ENCODE data around the gene CNPY4.
A peak's percentile ranks its signal among the peaks of the same experiment; 100 is the strongest.

DNA sequence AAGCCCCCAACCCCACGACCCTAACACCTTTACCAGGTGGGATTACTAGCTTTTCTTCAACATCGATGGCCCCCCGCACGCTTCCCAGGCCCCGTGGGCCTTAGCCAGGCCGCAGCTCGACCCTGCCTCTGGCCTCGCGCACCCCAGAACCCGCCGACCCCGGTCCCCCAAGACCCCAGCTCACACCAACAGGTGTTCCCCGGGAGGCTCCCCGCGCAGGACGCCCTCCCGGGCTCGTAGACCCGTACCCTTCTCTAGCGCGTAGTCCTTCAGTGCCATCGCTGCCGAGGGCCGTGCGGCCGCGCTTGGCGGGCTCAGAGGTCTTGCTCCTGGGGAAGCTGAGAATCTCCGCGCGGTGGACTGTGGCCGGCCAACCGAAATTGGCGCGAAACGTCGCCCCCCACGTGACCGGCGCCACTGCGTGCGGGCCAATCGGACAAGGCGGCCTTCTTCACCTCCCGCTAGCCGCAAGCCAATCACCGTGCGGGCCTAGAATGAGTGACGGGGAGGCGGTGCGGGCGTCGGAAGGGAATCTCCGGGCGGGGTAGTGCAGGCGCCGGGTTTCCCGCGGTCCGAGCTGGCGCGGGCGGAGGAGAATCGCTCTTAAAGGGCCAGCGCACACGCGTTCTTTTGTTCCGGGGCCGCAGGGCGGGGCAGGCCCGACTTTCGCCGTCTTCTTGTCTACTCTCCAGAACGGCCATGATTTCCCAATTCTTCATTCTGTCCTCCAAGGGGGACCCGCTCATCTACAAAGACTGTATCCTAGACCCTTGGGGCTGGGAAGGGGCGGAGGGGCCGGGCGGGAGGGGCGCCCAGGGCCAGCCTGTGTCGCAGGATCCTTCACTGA is 18.2 kb upstream of the CNPY4 start, which contains the start of the genes AP4M1 and MCM7:
- TF ChIP-seq EP300 (IDR thresholded peaks at IDR 0.05; ENCODE audit: borderline replicate concordance in 1 of 2, control insufficient read depth in 1 of 2, low read depth in 2 of 2, low read length in 2 of 2) (no peak), NFIC (IDR thresholded peaks at IDR 0.05; ENCODE audit: low read depth, low read length) (no peak), BHLHE40 (IDR thresholded peaks at IDR 0.05; ENCODE audit: borderline replicate concordance in 1 of 2, low read depth in 2 of 2, low read length in 1 of 2) (peak; percentile 66 to 89), TAF1 (IDR thresholded peaks at IDR 0.05; ENCODE audit: borderline replicate concordance, low read depth, low read length) (peak; percentile 44; the same call in 1 of the 2 replicates), PML (IDR thresholded peaks at IDR 0.05; ENCODE audit: low read length) (no peak; the same call in 1 of the 2 replicates), CTCF (IDR thresholded peaks at IDR 0.05 in 2 of 3, conservative IDR thresholded peaks at IDR 0.05 in 1 of 3; ENCODE audit: control insufficient read depth in 2 of 3, extremely low read depth in 1 of 3, insufficient read depth in 1 of 3, low read depth in 3 of 3, low read length in 3 of 3) (no peak), RAD21 (IDR thresholded peaks at IDR 0.05; ENCODE audit: insufficient read depth, low read depth, low read length) (no peak), EZH2 (IDR thresholded peaks at IDR 0.05; ENCODE audit: borderline replicate concordance, control insufficient read depth, low read depth, low read length) (no peak), CBFB (IDR thresholded peaks at IDR 0.05; ENCODE audit: low read depth) (peak; percentile 53), CBX3 (IDR thresholded peaks at IDR 0.05; ENCODE audit: borderline replicate concordance, low read depth) (no peak)
- TF ChIP-seq, protein P1, sequence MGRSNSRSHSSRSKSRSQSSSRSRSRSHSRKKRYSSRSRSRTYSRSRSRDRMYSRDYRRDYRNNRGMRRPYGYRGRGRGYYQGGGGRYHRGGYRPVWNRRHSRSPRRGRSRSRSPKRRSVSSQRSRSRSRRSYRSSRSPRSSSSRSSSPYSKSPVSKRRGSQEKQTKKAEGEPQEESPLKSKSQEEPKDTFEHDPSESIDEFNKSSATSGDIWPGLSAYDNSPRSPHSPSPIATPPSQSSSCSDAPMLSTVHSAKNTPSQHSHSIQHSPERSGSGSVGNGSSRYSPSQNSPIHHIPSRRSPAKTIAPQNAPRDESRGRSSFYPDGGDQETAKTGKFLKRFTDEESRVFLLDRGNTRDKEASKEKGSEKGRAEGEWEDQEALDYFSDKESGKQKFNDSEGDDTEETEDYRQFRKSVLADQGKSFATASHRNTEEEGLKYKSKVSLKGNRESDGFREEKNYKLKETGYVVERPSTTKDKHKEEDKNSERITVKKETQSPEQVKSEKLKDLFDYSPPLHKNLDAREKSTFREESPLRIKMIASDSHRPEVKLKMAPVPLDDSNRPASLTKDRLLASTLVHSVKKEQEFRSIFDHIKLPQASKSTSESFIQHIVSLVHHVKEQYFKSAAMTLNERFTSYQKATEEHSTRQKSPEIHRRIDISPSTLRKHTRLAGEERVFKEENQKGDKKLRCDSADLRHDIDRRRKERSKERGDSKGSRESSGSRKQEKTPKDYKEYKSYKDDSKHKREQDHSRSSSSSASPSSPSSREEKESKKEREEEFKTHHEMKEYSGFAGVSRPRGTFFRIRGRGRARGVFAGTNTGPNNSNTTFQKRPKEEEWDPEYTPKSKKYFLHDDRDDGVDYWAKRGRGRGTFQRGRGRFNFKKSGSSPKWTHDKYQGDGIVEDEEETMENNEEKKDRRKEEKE (IDR thresholded peaks at IDR 0.05), result no peak
- TF ChIP-seq, protein P2, sequence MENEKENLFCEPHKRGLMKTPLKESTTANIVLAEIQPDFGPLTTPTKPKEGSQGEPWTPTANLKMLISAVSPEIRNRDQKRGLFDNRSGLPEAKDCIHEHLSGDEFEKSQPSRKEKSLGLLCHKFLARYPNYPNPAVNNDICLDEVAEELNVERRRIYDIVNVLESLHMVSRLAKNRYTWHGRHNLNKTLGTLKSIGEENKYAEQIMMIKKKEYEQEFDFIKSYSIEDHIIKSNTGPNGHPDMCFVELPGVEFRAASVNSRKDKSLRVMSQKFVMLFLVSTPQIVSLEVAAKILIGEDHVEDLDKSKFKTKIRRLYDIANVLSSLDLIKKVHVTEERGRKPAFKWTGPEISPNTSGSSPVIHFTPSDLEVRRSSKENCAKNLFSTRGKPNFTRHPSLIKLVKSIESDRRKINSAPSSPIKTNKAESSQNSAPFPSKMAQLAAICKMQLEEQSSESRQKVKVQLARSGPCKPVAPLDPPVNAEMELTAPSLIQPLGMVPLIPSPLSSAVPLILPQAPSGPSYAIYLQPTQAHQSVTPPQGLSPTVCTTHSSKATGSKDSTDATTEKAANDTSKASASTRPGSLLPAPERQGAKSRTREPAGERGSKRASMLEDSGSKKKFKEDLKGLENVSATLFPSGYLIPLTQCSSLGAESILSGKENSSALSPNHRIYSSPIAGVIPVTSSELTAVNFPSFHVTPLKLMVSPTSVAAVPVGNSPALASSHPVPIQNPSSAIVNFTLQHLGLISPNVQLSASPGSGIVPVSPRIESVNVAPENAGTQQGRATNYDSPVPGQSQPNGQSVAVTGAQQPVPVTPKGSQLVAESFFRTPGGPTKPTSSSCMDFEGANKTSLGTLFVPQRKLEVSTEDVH (IDR thresholded peaks at IDR 0.05; ENCODE audit: low read depth, partially characterized antibody), result peak; percentile 99
- TF ChIP-seq, protein P3, sequence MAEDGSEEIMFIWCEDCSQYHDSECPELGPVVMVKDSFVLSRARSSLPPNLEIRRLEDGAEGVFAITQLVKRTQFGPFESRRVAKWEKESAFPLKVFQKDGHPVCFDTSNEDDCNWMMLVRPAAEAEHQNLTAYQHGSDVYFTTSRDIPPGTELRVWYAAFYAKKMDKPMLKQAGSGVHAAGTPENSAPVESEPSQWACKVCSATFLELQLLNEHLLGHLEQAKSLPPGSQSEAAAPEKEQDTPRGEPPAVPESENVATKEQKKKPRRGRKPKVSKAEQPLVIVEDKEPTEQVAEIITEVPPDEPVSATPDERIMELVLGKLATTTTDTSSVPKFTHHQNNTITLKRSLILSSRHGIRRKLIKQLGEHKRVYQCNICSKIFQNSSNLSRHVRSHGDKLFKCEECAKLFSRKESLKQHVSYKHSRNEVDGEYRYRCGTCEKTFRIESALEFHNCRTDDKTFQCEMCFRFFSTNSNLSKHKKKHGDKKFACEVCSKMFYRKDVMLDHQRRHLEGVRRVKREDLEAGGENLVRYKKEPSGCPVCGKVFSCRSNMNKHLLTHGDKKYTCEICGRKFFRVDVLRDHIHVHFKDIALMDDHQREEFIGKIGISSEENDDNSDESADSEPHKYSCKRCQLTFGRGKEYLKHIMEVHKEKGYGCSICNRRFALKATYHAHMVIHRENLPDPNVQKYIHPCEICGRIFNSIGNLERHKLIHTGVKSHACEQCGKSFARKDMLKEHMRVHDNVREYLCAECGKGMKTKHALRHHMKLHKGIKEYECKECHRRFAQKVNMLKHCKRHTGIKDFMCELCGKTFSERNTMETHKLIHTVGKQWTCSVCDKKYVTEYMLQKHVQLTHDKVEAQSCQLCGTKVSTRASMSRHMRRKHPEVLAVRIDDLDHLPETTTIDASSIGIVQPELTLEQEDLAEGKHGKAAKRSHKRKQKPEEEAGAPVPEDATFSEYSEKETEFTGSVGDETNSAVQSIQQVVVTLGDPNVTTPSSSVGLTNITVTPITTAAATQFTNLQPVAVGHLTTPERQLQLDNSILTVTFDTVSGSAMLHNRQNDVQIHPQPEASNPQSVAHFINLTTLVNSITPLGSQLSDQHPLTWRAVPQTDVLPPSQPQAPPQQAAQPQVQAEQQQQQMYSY (CRISPR knock-in tag; IDR thresholded peaks at IDR 0.05), result no peak
- TF ChIP-seq, protein P4, sequence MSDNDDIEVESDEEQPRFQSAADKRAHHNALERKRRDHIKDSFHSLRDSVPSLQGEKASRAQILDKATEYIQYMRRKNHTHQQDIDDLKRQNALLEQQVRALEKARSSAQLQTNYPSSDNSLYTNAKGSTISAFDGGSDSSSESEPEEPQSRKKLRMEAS (IDR thresholded peaks at IDR 0.05; ENCODE audit: low read depth, low read length), result peak; percentile 97

All from GM12878 (cell line).